AG09309 (cell line): Measurements from ENCODE around the gene TCP1.
"Not testable (repeated sequence)": the region's sequence is repeated elsewhere in the genome, so short reads cannot be mapped to it uniquely, and the experiment has no call there.

Experiments
- DNase-seq: peaks from one replicate; pipeline ENCODE4 v3.0.0-alpha.2; 2010; ENCODE audit warnings: low read depth
- H3K4me3 ChIP-seq: 2 replicates; pipeline ENCODE4 v1.5.1; 2011; ENCODE audit warnings: mild to moderate bottlenecking, low read depth, low read length, moderate library complexity; ENCODE audit not compliant: control insufficient read depth
- CTCF ChIP-seq: IDR thresholded peaks from 2 replicates; pipeline ENCODE4 v1.5.1; 2011; ENCODE audit warnings: mild to moderate bottlenecking, low read depth, low read length, inconsistent platforms; ENCODE audit not compliant: insufficient read depth, control insufficient read depth; ENCODE audit errors: missing control alignments

The TCP1 gene

DNA sequence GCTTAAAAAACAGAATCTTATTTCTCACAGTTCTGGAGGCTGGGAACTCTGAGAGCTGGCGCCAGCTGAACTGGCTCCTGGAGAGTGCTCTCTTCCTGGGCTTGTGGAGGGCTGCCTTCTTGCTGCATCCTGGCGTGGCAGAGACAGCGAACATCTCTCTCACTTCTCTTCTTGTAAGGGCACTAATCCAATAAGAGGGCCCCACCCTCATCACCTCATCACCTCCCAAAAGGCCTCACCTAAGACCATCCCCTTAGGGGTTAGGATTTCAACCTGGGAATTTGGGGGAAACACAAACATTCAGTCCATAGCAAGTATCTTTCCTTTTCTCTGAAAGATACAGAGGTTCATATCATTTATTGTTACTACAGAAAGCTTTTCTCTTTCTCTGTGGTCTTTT, 34.6 kb upstream of the TCP1 start:
- no peak for DNase-seq
- no peak for TF ChIP-seq CTCF

DNA sequence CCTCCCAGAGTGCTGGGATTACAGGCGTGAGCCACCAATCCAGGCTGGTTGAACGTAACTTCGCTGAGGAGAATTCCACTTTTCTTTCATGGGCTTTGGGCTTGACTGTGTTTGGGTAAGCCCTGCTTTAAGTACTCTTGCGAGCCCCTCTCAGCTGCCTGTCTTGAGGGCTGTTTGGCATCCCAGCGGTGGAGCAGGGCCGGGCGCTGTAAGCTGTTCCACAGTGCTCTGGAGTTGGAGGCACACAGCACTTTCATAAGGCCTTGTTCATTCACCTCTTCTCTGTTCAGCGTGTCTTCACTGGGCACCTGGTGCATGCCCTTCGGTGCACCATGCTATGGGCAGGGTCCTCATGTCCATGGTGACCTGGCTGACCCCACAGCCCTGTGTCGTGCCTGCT, 32.3 kb upstream of the TCP1 start:
- H3K4me3 ChIP-seq = no peak overlapping the region
- no peak for TF ChIP-seq CTCF
- no peak for DNase-seq

More for the DNA sequence above, 34.6 kb upstream of the TCP1 start:
- H3K4me3 ChIP-seq = no peak overlapping the region

DNA sequence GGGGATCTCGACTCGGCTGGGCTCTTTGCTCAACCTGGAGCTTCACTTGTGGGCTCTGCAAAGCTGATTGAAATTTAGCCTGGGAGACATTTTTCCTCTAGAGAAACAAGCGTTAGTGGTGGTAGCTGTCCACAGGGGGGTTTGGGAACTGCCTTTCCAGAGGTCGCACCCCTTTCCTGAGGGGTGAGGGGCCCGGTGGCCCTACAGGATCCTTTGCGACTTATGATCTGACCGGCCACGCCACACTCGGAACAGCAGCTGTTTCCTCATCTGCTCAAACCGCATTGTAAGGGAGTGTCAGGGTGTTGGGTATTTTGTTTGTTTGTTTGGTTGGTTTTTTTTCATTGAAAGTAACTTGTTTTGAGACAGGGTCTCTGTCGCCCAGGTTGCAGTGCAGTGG, 31.7 kb upstream of the TCP1 start:
- no peak for TF ChIP-seq CTCF
- DNase-seq = no peak
- no peak overlapping the region for H3K4me3 ChIP-seq

DNA sequence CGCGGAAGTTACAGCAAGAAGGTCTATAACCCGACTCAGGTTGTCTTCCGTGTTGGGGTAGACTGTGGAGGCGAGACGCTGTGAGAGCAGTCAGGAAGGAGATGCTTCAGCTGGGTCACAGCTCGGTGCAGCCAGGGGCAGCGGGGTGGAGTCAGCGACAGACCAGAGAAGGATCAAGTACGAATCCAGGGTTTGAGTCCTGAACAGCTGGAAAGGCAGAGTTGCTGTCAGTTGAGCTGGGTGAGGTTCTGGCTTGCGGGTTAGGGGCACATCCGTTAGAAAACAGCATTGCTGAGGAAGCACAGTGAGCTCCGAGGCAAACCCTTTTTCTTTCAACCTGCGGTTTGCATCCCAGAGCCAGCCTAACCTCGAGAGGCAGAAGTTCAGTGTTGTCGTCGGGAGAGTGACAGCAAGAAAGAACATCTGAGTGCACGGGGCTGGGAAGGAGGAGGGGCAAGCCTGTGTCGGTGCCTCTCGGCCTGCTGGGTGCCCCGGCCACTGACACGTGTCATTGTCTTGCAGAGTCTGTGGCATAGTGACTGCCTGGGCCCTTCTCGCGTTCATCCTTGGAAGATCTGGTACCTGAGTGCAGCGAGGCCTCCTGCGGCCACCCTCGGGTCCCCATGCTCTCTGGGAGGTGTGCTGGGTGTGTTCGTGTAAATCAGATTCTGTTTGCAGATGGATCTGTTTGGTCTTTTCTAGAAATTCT, 30.7 kb upstream of the TCP1 start:
- DNase-seq = no peak
- no peak overlapping the region for H3K4me3 ChIP-seq
- no peak for TF ChIP-seq CTCF

DNA sequence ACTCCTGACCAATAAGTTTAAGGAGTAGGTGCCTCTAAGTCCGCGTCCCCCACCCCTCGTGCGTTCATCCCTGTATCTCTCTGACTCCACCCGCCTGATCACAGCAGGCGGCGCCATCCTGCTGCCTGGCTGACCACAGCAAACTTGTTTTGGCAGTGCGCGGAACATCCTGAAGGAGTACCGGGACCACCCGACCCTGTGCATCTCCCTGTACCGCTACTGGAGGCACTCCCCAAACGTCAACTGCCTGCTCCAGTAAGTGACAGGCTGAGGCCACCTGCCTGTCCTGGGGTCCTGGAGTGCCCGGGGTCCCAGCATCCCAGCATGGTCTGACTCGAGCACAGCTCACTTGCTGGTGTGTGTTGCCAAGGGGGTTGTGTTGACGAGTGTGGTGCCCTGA, 29.7 kb upstream of the TCP1 start:
- no peak for DNase-seq
- TF ChIP-seq CTCF = no peak
- H3K4me3 ChIP-seq = no peak overlapping the region

DNA sequence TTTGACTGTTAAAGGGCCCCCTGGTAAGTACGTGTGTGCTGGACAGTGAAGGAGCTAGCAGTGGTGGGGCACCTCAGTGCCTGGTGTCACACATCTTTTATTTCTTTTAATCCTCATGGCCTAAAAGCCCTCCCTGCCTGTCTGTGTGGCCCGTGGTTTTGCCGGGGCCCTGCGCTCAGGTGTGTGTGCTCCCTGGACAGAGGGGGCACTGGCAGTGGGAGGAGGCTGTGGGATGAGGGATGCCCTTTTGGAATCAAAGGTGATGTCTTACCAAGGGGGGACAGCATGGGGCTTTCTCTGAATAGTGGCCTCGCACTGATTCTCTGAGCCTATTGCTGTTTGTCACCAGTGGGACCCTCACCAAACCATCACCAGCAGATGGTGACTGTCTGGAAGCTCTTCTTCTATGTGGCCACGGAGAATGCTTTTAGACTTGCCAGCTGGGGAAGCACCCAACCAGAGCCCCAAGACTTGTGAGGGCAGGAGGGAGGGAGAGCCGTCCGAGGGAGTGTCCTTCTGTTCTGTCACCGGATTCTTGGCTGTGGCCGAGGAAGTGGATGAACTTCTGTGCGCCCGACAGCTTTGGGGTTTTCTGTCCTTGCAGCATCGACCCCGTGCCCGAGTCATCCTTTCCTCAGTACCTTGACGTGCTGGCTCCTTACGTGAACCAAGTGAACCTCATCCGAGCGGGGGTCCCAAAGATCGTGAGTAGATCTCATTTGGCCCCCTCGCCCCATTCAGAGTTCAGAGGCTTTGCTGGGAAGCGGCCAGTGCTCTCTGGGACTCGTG, 28.7 kb upstream of the TCP1 start:
- H3K4me3 ChIP-seq = no peak overlapping the region
- no peak for TF ChIP-seq CTCF
- DNase-seq = no peak

GRCh38 chr6:159816775-159817174, 27.4 kb upstream of the TCP1 start:
- not testable (repeated sequence) for DNase-seq, H3K4me3 ChIP-seq
